Natural killer cell (primary cell): Measurements from ENCODE around the gene RIC8B. TPM values are rescaled to one million over a fixed set of nuclear protein-coding genes. Genes with fewer than 3 reads are reported as not detected.

Experiments used
- ATAC-seq, 3 donors: fragments of 150-1000 bp in 2 of 3; fragments of 200-7000 bp in 1 of 3; cut with Tn5 transposase; 1 replicate in 1 of 3; 2 replicates in 2 of 3; pipeline ENCODE4 v1.10.0; 2021; ENCODE audit warnings: mild to moderate bottlenecking in 2 of 3, moderate library complexity in 2 of 3
- DNase-seq, 2 donors: peaks; one replicate each; pipeline versions ENCODE4 v3.0.0 to v3.0.0-alpha.2; 2013 to 2021; ENCODE audit warnings: mixed read lengths in 1 of 2
- H3K27ac ChIP-seq: one replicate; pipeline ENCODE4 v1.5.1; 2013; ENCODE audit warnings: mild to moderate bottlenecking, low read length
- H3K27me3 ChIP-seq: one replicate; pipeline ENCODE4 v1.6.1; 2013; ENCODE audit warnings: low read length; ENCODE audit not compliant: control insufficient read depth, insufficient read depth
- H3K36me3 ChIP-seq: one replicate; pipeline ENCODE4 v1.6.1; 2013; ENCODE audit warnings: low read length; ENCODE audit not compliant: control insufficient read depth, insufficient read depth
- H3K4me1 ChIP-seq: one replicate; pipeline ENCODE4 v1.6.1; 2013; ENCODE audit warnings: low read length; ENCODE audit not compliant: control insufficient read depth, insufficient read depth
- H3K4me3 ChIP-seq: one replicate; pipeline ENCODE4 v1.5.1; 2013; ENCODE audit warnings: low read length
- H3K9me3 ChIP-seq: one replicate; pipeline ENCODE4 v1.6.1; 2013; ENCODE audit warnings: low read length; ENCODE audit not compliant: control insufficient read depth, insufficient read depth
- H3K27ac Mint-ChIP-seq, 2 donors: one replicate each; pipeline ENCODE4 v1.8.0; 2022; ENCODE audit warnings: mild to moderate bottlenecking in 2 of 2, mixed read lengths in 2 of 2, moderate library complexity in 1 of 2
- H3K27me3 Mint-ChIP-seq, 2 donors: one replicate each; pipeline ENCODE4 v1.8.0; 2022; ENCODE audit warnings: low read depth in 2 of 2, mixed read lengths in 2 of 2
- H3K36me3 Mint-ChIP-seq: one replicate; pipeline ENCODE4 v1.8.0; 2022; ENCODE audit warnings: mixed read lengths
- H3K4me1 Mint-ChIP-seq, 2 donors: one replicate each; pipeline ENCODE4 v1.8.0; 2022; ENCODE audit warnings: mixed read lengths in 2 of 2
- H3K4me3 Mint-ChIP-seq: one replicate; pipeline ENCODE4 v1.8.0; 2022; ENCODE audit warnings: mild to moderate bottlenecking, moderate library complexity, mixed read lengths
- H3K9me3 Mint-ChIP-seq, 2 donors: one replicate each; pipeline ENCODE4 v1.8.0; 2022; ENCODE audit warnings: mixed read lengths in 2 of 2
- CTCF ChIP-seq: fragments of 200-600 bp; IDR thresholded peaks from one replicate; pipeline ENCODE4 v1.8.0; 2022; ENCODE audit warnings: antibody characterized with exemption
- WGBS: methylation state at CpG from one replicate; pipeline ENCODE4 v1.1.7; 2013; ENCODE audit warnings: missing lambda C conversion rate; ENCODE audit not compliant: insufficient coverage; 5-methylcytosine and 5-hydroxymethylcytosine counted together
- intact Hi-C: fragments of 100-400 bp; cut with micrococcal nuclease; formaldehyde crosslinking; loops from one replicate; pipeline ENCODE4 v1.14.2; 2022
- total RNA-seq, 4 donors: library from RNA; stranded (reverse); fragments of 120-200 nt in 1 of 4; gene quantifications; one replicate each; pipeline versions ENCODE4 v1.2.3 to v1.2.4, GENCODE V29; 2013 to 2022

The RIC8B gene
- total RNA-seq, 3 donors from 2014 or later (not counting 1 experiment from before 2014, with no cell fraction given), result 12.1 to 21.3 (median 15.5) TPM

DNA sequence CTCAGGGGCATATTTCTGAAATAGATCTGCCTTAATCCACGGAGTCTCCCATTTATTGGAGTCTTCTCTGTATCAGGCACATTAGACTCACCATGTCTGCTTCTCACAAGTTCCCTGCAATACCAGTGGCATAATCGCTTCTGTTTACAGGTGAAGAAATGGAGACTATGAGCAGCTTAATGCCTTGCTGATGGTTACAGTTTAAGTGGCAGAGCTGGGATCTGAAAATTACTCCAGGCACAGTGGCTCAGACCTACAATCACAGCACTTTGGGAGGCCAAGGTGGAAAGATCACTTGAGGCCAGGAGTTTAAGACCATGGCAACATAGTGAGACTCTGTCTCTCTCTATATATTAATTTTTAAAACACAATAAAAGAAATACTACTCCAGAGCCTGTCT, 7.3 kb upstream of the RIC8B start:
- no peak overlapping the region for H3K4me3 Mint-ChIP-seq
- no peaks in the 10 kb centered on the region for H3K36me3 Mint-ChIP-seq
- intact Hi-C loops, result no loop called here

DNA sequence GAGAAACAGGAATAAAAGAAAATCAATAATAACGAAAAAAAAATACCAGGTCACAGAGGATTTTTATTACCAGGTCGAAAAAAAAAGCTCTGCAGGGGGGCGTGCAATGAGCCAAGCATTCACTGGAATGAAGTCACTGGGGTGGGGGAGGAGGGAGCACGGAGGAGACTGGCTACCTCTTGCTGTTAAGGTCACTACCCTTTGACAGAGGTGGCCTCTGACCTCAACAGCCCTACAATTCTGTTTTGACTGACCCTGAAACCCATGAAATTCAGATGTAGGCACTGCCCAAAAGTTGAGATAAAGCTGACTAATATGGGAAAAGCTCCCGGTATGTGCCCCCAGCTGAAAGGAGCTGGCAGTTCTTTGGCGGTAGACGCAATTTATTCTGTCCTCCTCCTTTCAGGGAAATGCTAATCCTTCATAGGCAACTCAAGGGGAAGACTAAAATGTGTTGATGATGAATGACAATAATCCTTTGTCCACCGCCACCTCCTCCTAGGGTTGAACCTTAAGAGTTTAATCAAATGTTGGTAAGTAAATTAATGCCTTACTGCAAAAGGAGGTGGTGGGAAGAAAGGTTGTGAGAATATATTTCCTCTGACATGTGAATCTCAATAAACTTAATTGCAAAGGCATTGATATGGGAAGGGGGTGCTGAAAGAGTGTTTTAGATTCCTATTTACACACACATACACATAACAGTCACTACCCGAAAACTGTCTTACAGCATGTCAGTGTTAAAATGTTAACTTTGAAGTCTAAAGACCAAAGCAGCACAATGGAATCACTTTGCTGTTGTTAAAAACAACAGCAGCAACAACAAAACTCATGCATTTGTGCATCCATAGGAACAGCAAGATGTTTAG, 6.3 kb upstream of the RIC8B start:
- DNase-seq, result no peak
- no peak for ATAC-seq
- intact Hi-C loops, result no loop called here
- no peak for TF ChIP-seq CTCF
- no peaks in the 10 kb centered on the region for H3K36me3 Mint-ChIP-seq
- no peak overlapping the region for H3K27ac Mint-ChIP-seq
- H3K4me3 Mint-ChIP-seq, result no peak overlapping the region
- H3K4me1 ChIP-seq, result no peaks in the 10 kb centered on the region
- H3K4me3 ChIP-seq, result no peak overlapping the region
- no peaks in the 10 kb centered on the region for H3K4me1 Mint-ChIP-seq
- no peak overlapping the region for H3K27ac ChIP-seq
- 64% methylated on average over 9 of the region's 9 CpGs for WGBS
- H3K27me3 ChIP-seq, result peaks cover 3% of the 10 kb centered on the region
- H3K9me3 ChIP-seq, result no peaks in the 10 kb centered on the region
- peaks cover 16 to 35% of the 10 kb centered on the region in 2 donors for H3K27me3 Mint-ChIP-seq
- no peaks in the 10 kb centered on the region for H3K36me3 ChIP-seq
- H3K9me3 Mint-ChIP-seq, result no peaks in the 10 kb centered on the region

More for the DNA sequence above, 7.3 kb upstream of the RIC8B start:
- H3K36me3 ChIP-seq, result no peaks in the 10 kb centered on the region
- no peaks in the 10 kb centered on the region for H3K4me1 Mint-ChIP-seq
- H3K4me3 ChIP-seq, result no peak overlapping the region
- no peak for ATAC-seq
- no peak overlapping the region for H3K27ac Mint-ChIP-seq
- H3K27me3 Mint-ChIP-seq, result peaks cover 16 to 35% of the 10 kb centered on the region in 2 donors
- H3K9me3 ChIP-seq, result no peaks in the 10 kb centered on the region
- peaks cover 3% of the 10 kb centered on the region for H3K27me3 ChIP-seq
- DNase-seq, result no peak
- 83% methylated on average over 2 of the region's 2 CpGs for WGBS
- H3K9me3 Mint-ChIP-seq, result no peaks in the 10 kb centered on the region
- H3K4me1 ChIP-seq, result no peaks in the 10 kb centered on the region
- no peak overlapping the region for H3K27ac ChIP-seq
- no peak for TF ChIP-seq CTCF

DNA sequence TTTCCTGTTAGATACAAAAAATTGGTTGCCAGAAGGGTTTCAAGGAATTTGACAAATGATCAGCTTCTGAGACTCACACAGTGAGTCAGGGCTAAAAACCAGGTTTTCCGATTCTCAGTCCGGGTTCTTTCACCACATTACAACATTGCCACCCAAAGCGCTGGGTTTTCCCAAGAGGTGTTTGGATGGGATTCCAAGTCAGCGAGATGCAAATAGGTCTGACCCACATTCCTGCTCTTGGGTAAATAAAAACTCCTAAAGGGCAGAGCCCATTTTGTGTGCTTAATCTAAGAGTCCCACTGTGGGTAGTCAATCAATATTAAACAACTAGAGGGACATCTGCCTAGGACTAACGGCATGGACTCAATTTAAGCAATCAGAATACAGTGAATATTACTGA, 5.4 kb upstream of the RIC8B start:
- H3K36me3 Mint-ChIP-seq, result no peaks in the 10 kb centered on the region
- peaks cover 16 to 35% of the 10 kb centered on the region in 2 donors for H3K27me3 Mint-ChIP-seq
- H3K4me1 ChIP-seq, result peaks cover 3% of the 10 kb centered on the region
- ATAC-seq, result no peak
- TF ChIP-seq CTCF, result no peak
- no peaks in the 10 kb centered on the region for H3K9me3 Mint-ChIP-seq
- H3K4me1 Mint-ChIP-seq, result peaks cover 5 to 8% of the 10 kb centered on the region in 2 donors
- H3K4me3 ChIP-seq, result no peak overlapping the region
- intact Hi-C loops, result no loop called here
- H3K27ac ChIP-seq, result no peak overlapping the region
- no peaks in the 10 kb centered on the region for H3K36me3 ChIP-seq
- no peak overlapping the region for H3K4me3 Mint-ChIP-seq
- 57% methylated on average over 5 of the region's 5 CpGs for WGBS
- DNase-seq, result no peak
- no peaks in the 10 kb centered on the region for H3K9me3 ChIP-seq
- H3K27ac Mint-ChIP-seq, result no peak overlapping the region
- peaks cover 3% of the 10 kb centered on the region for H3K27me3 ChIP-seq
